PC-9 (cell line): ENCODE results near the gene TMEM92. TPM values are rescaled to one million over a fixed set of nuclear protein-coding genes. Genes with fewer than 3 reads are reported as not detected.

Source experiments
- BruUV-seq: library from RNA; stranded (reverse); fragments of 400-500 nt; replicated peaks from 2 replicates; lab custom pipeline; 2021; lab: Mats Ljungman, UMichigan
- CTCF ChIA-PET: fragments of 300-600 bp; sonication (Branson Sonifier 250); formaldehyde crosslinking; loops from one replicate; lab custom pipeline; 2022; ENCODE audit warnings: antibody characterized with exemption; lab: Charles Lee
- POLR2A ChIA-PET: fragments of 300-600 bp; sonication (Branson Sonifier 250); formaldehyde crosslinking; loops from one replicate; lab custom pipeline; 2022; ENCODE audit warnings: antibody characterized with exemption; ENCODE audit not compliant: unreplicated experiment; lab: Charles Lee
- DNase-seq, 2 experiments: peaks; one replicate each; pipeline versions ENCODE4 v3.0.0 to v3.0.0-alpha.2; 2015 to 2022; ENCODE audit warnings: mixed read lengths in 1 of 2
- H2AFZ ChIP-seq: fragments of 200-600 bp; sonication (generic); 2 replicates; pipeline ENCODE4 v1.8.1; 2017; ENCODE audit warnings: antibody characterized with exemption
- H3F3A ChIP-seq: fragments of 200-600 bp; sonication (generic); 2 replicates; pipeline ENCODE4 v1.8.1; 2017; ENCODE audit warnings: antibody characterized with exemption, mild to moderate bottlenecking, low read depth; ENCODE audit not compliant: insufficient read depth
- H3K27ac ChIP-seq: fragments of 200-600 bp; sonication (generic); 2 replicates; pipeline ENCODE4 v1.6.1; 2016; ENCODE audit warnings: mixed run types
- H3K27me3 ChIP-seq: fragments of 200-600 bp; sonication (generic); 2 replicates; pipeline ENCODE4 v1.6.1; 2016; ENCODE audit warnings: low read depth, mixed run types; ENCODE audit not compliant: insufficient read depth
- H3K36me3 ChIP-seq: fragments of 200-600 bp; sonication (generic); 2 replicates; pipeline ENCODE4 v1.6.1; 2016; ENCODE audit warnings: low read depth, mixed run types
- H3K4me1 ChIP-seq: fragments of 200-600 bp; sonication (generic); replicated peaks from 2 replicates; pipeline ENCODE4 v1.6.1; 2016; ENCODE audit warnings: mixed run types; ENCODE audit not compliant: insufficient read depth
- H3K4me2 ChIP-seq: fragments of 200-600 bp; sonication (generic); 2 replicates; pipeline ENCODE4 v1.6.1; 2017; ENCODE audit warnings: mixed run types
- H3K4me3 ChIP-seq: fragments of 200-600 bp; sonication (generic); 2 replicates; pipeline ENCODE4 v1.6.1; 2016; ENCODE audit warnings: mixed run types
- H3K79me2 ChIP-seq: fragments of 200-600 bp; sonication (generic); 2 replicates; pipeline ENCODE4 v1.6.1; 2017; ENCODE audit warnings: low read depth, mixed run types
- H3K9me2 ChIP-seq: fragments of 200-600 bp; sonication (generic); 2 replicates; pipeline ENCODE4 v1.8.1; 2017; ENCODE audit warnings: mild to moderate bottlenecking; ENCODE audit not compliant: insufficient read depth
- H3K9me3 ChIP-seq: fragments of 200-600 bp; sonication (generic); 2 replicates; pipeline ENCODE4 v1.8.1; 2016; ENCODE audit warnings: low read depth; ENCODE audit not compliant: insufficient read depth
- H4K20me1 ChIP-seq: fragments of 200-600 bp; sonication (generic); 2 replicates; pipeline ENCODE4 v1.8.1; 2017; ENCODE audit not compliant: insufficient read depth
- EZH2 ChIP-seq: fragments of 200-600 bp; sonication (generic); IDR thresholded peaks from 2 replicates; pipeline ENCODE4 v1.8.0; 2017; ENCODE audit warnings: antibody characterized with exemption, low read depth
- intact Hi-C: fragments of 100-400 bp; cut with micrococcal nuclease; formaldehyde crosslinking; loops from one replicate; pipeline ENCODE4 v1.10.0; 2022; ENCODE audit not compliant: unreplicated experiment
- total RNA-seq: library from RNA; stranded (reverse); gene quantifications from 2 replicates; pipeline ENCODE4 v1.2.3, GENCODE V29; 2021
- TF ChIP-seq, protein P1 (sequence below): fragments of 200-600 bp; sonication (generic); conservative IDR thresholded peaks from 2 replicates; pipeline ENCODE4 v1.6.1; 2017; ENCODE audit warnings: mixed run types, antibody characterized with exemption, mild to moderate bottlenecking, moderate library complexity

TMEM92 gene
- total RNA-seq, 1 experiment from 2014 or later, result 16.6 TPM

- H3K9me2 ChIP-seq, result no peaks in the 10 kb centered on the region
- H3K36me3 ChIP-seq, result no peaks in the 10 kb centered on the region
- intact Hi-C loops, result loop anchor here (1.0 to 10.0 kb wide), 2 partner anchors 73 to 202 kb away; partner anchors contain the start of gene RSAD1
- peak overlapping the region; percentile 35 for H2AFZ ChIP-seq
- no peak overlapping the region for H3K27ac ChIP-seq
- POLR2A ChIA-PET, result no interaction called here
- H3K9me3 ChIP-seq, result no peaks in the 10 kb centered on the region
- H3K27me3 ChIP-seq, result no peaks in the 10 kb centered on the region; the same call in 1 of the 2 replicates
- no peaks in the 10 kb centered on the region for H4K20me1 ChIP-seq
- peaks cover 21% of the 10 kb centered on the region for H3F3A ChIP-seq
- peak overlapping the region; percentile 51 for H3K4me3 ChIP-seq
- BruUV-seq, result no TSS peak
- H3K4me2 ChIP-seq, result peak overlapping the region; percentile 86
- no peaks in the 10 kb centered on the region for H3K79me2 ChIP-seq
- CTCF ChIA-PET, result interaction anchor here (0.6 to 1.6 kb wide), 7 partner anchors 17 to 640 kb away, joined by 3 to 11 read pairs (median 3); no protein-coding TSS in a partner anchor
- peak in 1 of 2 experiments; percentile 63 for DNase-seq
- no peak for TF ChIP-seq EZH2
- TF ChIP-seq, protein P1, sequence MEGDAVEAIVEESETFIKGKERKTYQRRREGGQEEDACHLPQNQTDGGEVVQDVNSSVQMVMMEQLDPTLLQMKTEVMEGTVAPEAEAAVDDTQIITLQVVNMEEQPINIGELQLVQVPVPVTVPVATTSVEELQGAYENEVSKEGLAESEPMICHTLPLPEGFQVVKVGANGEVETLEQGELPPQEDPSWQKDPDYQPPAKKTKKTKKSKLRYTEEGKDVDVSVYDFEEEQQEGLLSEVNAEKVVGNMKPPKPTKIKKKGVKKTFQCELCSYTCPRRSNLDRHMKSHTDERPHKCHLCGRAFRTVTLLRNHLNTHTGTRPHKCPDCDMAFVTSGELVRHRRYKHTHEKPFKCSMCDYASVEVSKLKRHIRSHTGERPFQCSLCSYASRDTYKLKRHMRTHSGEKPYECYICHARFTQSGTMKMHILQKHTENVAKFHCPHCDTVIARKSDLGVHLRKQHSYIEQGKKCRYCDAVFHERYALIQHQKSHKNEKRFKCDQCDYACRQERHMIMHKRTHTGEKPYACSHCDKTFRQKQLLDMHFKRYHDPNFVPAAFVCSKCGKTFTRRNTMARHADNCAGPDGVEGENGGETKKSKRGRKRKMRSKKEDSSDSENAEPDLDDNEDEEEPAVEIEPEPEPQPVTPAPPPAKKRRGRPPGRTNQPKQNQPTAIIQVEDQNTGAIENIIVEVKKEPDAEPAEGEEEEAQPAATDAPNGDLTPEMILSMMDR, result peak; percentile 86
- H3K4me1 ChIP-seq, result peaks cover 48% of the 10 kb centered on the region
Observed at GRCh38 chr17:50272711-50273653, 1.3 kb upstream of the TMEM92 start.

GRCh38 chr17:50273654-50274040 lies 619 bp upstream of the TMEM92 start:
- no peak overlapping the region for H2AFZ ChIP-seq
- intact Hi-C loops, result loop anchor here (1.0 to 10.0 kb wide), 3 partner anchors 17 to 201 kb away; partner anchors contain the start of gene RSAD1
- no peaks in the 10 kb centered on the region for H3K27me3 ChIP-seq
- peak overlapping the region; percentile 86 for H3K4me2 ChIP-seq
- no peaks in the 10 kb centered on the region for H4K20me1 ChIP-seq
- H3F3A ChIP-seq, result peaks cover 21% of the 10 kb centered on the region
- ChIA-PET CTCF (interaction anchor here (0.6 to 1.4 kb wide), 7 partner anchors 21 to 169 kb away, joined by 3 to 21 read pairs (median 3); partner anchors contain the start of gene COL1A1), POLR2A (interaction anchor here (0.6 to 0.9 kb wide), 2 partner anchors 16 to 25 kb away, joined by 3 to 9 read pairs; no protein-coding TSS in a partner anchor)
- H3K9me2 ChIP-seq, result no peaks in the 10 kb centered on the region
- no peak overlapping the region for H3K27ac ChIP-seq
- TF ChIP-seq EZH2, result no peak
- TF ChIP-seq, protein P1, result no peak
- H3K36me3 ChIP-seq, result no peaks in the 10 kb centered on the region
- no peak for DNase-seq
- H3K9me3 ChIP-seq, result no peaks in the 10 kb centered on the region
- H3K4me3 ChIP-seq, result peak overlapping the region; percentile 51; the same call in 1 of the 2 replicates
- H3K79me2 ChIP-seq, result no peaks in the 10 kb centered on the region
- no TSS peak for BruUV-seq
- peaks cover 55% of the 10 kb centered on the region for H3K4me1 ChIP-seq

- intact Hi-C loops, result loop anchor here (2.0 to 10.0 kb wide), 2 partner anchors 16 to 200 kb away; partner anchors contain the start of gene RSAD1
- H3K79me2 ChIP-seq, result no peaks in the 10 kb centered on the region
- no peaks in the 10 kb centered on the region for H4K20me1 ChIP-seq
- peaks cover 3% of the 10 kb centered on the region; the same call in 1 of the 2 replicates for H3K36me3 ChIP-seq
- H3K9me2 ChIP-seq, result no peaks in the 10 kb centered on the region
- 0 out of 2 replicates have a peak overlapping the region, but pooled peaks have one; percentile 2 for H3K27ac ChIP-seq
- H3K27me3 ChIP-seq, result no peaks in the 10 kb centered on the region
- H3K4me2 ChIP-seq, result peak overlapping the region; percentile 73
- H3K4me3 ChIP-seq, result peak overlapping the region; percentile 61; the same call in 1 of the 2 replicates
- no peak overlapping the region for H2AFZ ChIP-seq
- BruUV-seq, result no TSS peak
- H3F3A ChIP-seq, result peaks cover 26% of the 10 kb centered on the region
- CTCF ChIA-PET, result interaction anchor here (0.6 to 1.4 kb wide), 10 partner anchors 8 to 182 kb away, joined by 3 to 21 read pairs (median 4); partner anchors contain the start of gene COL1A1
- no peaks in the 10 kb centered on the region for H3K9me3 ChIP-seq
- H3K4me1 ChIP-seq, result peaks cover 67% of the 10 kb centered on the region
- POLR2A ChIA-PET, result interaction anchor here (0.5 to 0.9 kb wide), 4 partner anchors 17 to 387 kb away, joined by 3 to 9 read pairs (median 6); no protein-coding TSS in a partner anchor
- no peak for DNase-seq
- TF ChIP-seq, protein P1, result no peak
- no peak for TF ChIP-seq EZH2
Observed at GRCh38 chr17:50274897-50275221, 593 bp downstream of the TMEM92 start.
